HG02885 (cell line): ENCODE data around the gene WNT3A.

Source experiments
- ATAC-seq: cut with Tn5 transposase; IDR thresholded peaks from one replicate; pipeline ENCODE4 v1.9.1; 2021; ENCODE audit warnings: mild to moderate bottlenecking; ENCODE audit not compliant: unreplicated experiment, poor library complexity

WNT3A gene

GRCh38 chr1:228065543-228066347 is 58.9 kb downstream of the WNT3A start:
- no peak for ATAC-seq

- no peak for ATAC-seq
Measured at GRCh38 chr1:228066416-228066815, 59.6 kb downstream of the WNT3A start.

- no peak for ATAC-seq
Measured at GRCh38 chr1:228066891-228067654, 60.3 kb downstream of the WNT3A start.

- no peak for ATAC-seq
Measured at GRCh38 chr1:228068359-228068758, 61.6 kb downstream of the WNT3A start.

GRCh38 chr1:228070173-228070572 is 63.4 kb downstream of the WNT3A start:
- ATAC-seq, result no peak

- ATAC-seq, result no peak
Measured at GRCh38 chr1:228070851-228071250, 64.1 kb downstream of the WNT3A start.

- no peak for ATAC-seq
Measured at GRCh38 chr1:228071839-228072657, 65.2 kb downstream of the WNT3A start.

- ATAC-seq, result no peak
Measured at GRCh38 chr1:228072658-228073043, 65.9 kb downstream of the WNT3A start.

- no peak for ATAC-seq
Measured at GRCh38 chr1:228073061-228073856, 66.5 kb downstream of the WNT3A start.

- ATAC-seq, result no peak
Measured at GRCh38 chr1:228073857-228074545, 67.2 kb downstream of the WNT3A start.

- no peak for ATAC-seq
Measured at GRCh38 chr1:228074954-228075730, 68.3 kb downstream of the WNT3A start.

- no peak for ATAC-seq
Measured at GRCh38 chr1:228075801-228076271, 69.0 kb downstream of the WNT3A start.

GRCh38 chr1:228076796-228077430 is 70.1 kb downstream of the WNT3A start:
- no peak for ATAC-seq

GRCh38 chr1:228077565-228078330 is 71.0 kb downstream of the WNT3A start:
- ATAC-seq, result no peak

- no peak for ATAC-seq
Measured at GRCh38 chr1:228079013-228079412, 72.2 kb downstream of the WNT3A start.

- ATAC-seq, result no peak
Measured at GRCh38 chr1:228079601-228080263, 72.9 kb downstream of the WNT3A start.

GRCh38 chr1:228081144-228081543 is 74.3 kb downstream of the WNT3A start:
- no peak for ATAC-seq
